Astrocyte (in vitro differentiated cells and primary cell): ENCODE measurements around the gene NAALADL2. TPM values are rescaled to one million over a fixed set of nuclear protein-coding genes. Genes with fewer than 3 reads are reported as not detected.

Experiments
- DNase-seq: peaks from one replicate; pipeline ENCODE4 v3.0.0-alpha.2; 2010; ENCODE audit warnings: low read depth
- FAIRE-seq: peaks from 2 replicates; lab custom pipeline; 2011; peaks lifted over from hg19 to GRCh38; lab: Jason Lieb, UNC
- H2AFZ ChIP-seq: 2 replicates; pipeline ENCODE4 v1.6.0; 2012; ENCODE audit warnings: low read depth, low read length, inconsistent platforms
- H3K27ac ChIP-seq: 2 replicates; pipeline ENCODE4 v1.5.1; 2011; ENCODE audit warnings: low read depth, low read length, inconsistent platforms
- H3K27me3 ChIP-seq: 2 replicates; pipeline ENCODE4 v1.6.0; 2011; ENCODE audit warnings: low read length, inconsistent platforms; ENCODE audit not compliant: insufficient read depth
- H3K36me3 ChIP-seq: 2 replicates; pipeline ENCODE4 v1.5.1; 2011; ENCODE audit warnings: low read length, inconsistent platforms; ENCODE audit not compliant: insufficient read depth
- H3K4me1 ChIP-seq: 2 replicates; pipeline ENCODE4 v1.5.1; 2011; ENCODE audit warnings: low read length, inconsistent platforms; ENCODE audit not compliant: insufficient read depth
- H3K4me2 ChIP-seq: 2 replicates; pipeline ENCODE4 v1.6.0; 2012; ENCODE audit warnings: low read length, inconsistent platforms
- H3K4me3 ChIP-seq: 2 replicates; pipeline ENCODE4 v1.5.1; 2011; ENCODE audit warnings: low read depth, mild to moderate bottlenecking, low read length, inconsistent platforms; ENCODE audit not compliant: insufficient read depth
- H3K79me2 ChIP-seq: 2 replicates; pipeline ENCODE4 v1.6.0; 2012; ENCODE audit warnings: mild to moderate bottlenecking, low read length, inconsistent platforms; ENCODE audit not compliant: insufficient read depth
- H3K9ac ChIP-seq: 2 replicates; pipeline ENCODE4 v1.6.0; 2012; ENCODE audit warnings: mild to moderate bottlenecking, low read length, inconsistent platforms
- H3K9me3 ChIP-seq: 2 replicates; pipeline ENCODE4 v1.5.1; 2012; ENCODE audit warnings: low read depth, mild to moderate bottlenecking, low read length, inconsistent platforms; ENCODE audit not compliant: insufficient read depth
- H4K20me1 ChIP-seq: 2 replicates; pipeline ENCODE4 v1.6.0; 2012; ENCODE audit warnings: low read length, inconsistent platforms; ENCODE audit not compliant: insufficient read depth
- H3K27ac Mint-ChIP-seq: one replicate; pipeline ENCODE4 v1.8.0; 2021; ENCODE audit warnings: mild to moderate bottlenecking, mixed read lengths; ENCODE audit not compliant: unreplicated experiment
- H3K27me3 Mint-ChIP-seq: one replicate; pipeline ENCODE4 v1.8.0; 2021; ENCODE audit warnings: low read depth, mixed read lengths; ENCODE audit not compliant: unreplicated experiment
- H3K36me3 Mint-ChIP-seq: one replicate; pipeline ENCODE4 v1.8.0; 2021; ENCODE audit warnings: low read depth, mixed read lengths; ENCODE audit not compliant: unreplicated experiment
- H3K4me1 Mint-ChIP-seq: one replicate; pipeline ENCODE4 v1.8.0; 2021; ENCODE audit warnings: low read depth, mixed read lengths; ENCODE audit not compliant: unreplicated experiment
- H3K4me3 Mint-ChIP-seq: one replicate; pipeline ENCODE4 v1.8.0; 2021; ENCODE audit warnings: mild to moderate bottlenecking, moderate library complexity, mixed read lengths; ENCODE audit not compliant: unreplicated experiment
- H3K9me3 Mint-ChIP-seq: one replicate; pipeline ENCODE4 v1.8.0; 2021; ENCODE audit warnings: mild to moderate bottlenecking, mixed read lengths; ENCODE audit not compliant: unreplicated experiment
- EZH2 ChIP-seq: IDR thresholded peaks from 2 replicates; pipeline ENCODE4 v1.6.1; 2012; ENCODE audit warnings: mild to moderate bottlenecking, low read length, inconsistent platforms; ENCODE audit not compliant: insufficient read depth
- total RNA-seq: library from RNA; stranded (reverse); gene quantifications from 2 replicates; pipeline ENCODE4 v1.2.1, GENCODE V29; 2021
- TF ChIP-seq, protein P1 (sequence below): IDR thresholded peaks from 2 replicates; pipeline ENCODE4 v1.5.1; 2011; ENCODE audit warnings: low read depth, mild to moderate bottlenecking, inconsistent platforms, low read length, moderate library complexity; ENCODE audit not compliant: insufficient read depth

Gene NAALADL2
- total RNA-seq, 1 donor from 2014 or later, result 2.7 TPM

DNA sequence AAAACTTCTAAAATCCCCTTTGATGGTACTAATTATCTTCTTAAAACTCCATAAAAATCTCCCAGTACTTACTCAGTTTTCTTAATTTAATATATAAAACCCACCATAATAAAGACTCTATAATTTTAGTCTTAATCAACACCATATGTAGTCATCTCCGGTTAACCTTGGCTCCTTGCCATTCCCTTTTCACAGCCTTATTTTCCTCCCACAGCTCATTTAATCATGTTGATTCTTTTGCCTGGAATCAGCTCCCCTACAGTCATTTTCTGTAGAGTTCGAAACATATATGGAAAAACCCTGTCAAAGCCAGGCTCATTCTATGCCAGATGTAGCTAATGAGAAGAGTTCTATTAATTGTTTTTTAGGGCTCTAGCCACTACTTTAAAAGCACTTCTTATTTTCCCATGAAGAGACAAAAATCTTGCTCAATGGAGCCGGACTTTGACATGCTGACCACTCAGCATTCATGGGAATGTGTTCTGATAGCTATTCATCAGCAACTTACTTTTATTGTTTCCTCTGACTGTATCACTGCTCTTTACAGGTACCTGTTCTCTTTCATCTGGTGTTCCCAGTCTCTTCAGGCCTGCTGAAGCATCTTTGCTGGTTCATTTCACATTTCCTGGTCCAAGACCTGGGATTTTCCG lies 573.4 kb downstream of the NAALADL2 start:
- Histone ChIP-seq H2AFZ (peak overlapping the region; percentile 1), H3K9ac (peak overlapping the region; percentile 78), H3K27ac (peak overlapping the region; percentile 92), H3K4me3 (peak overlapping the region; percentile 19), H3K4me1 (peaks cover 26% of the 10 kb centered on the region), H3K9me3 (no peaks in the 10 kb centered on the region), H3K4me2 (peak overlapping the region; percentile 74), H4K20me1 (no peaks in the 10 kb centered on the region), H3K27me3 (no peaks in the 10 kb centered on the region), H3K36me3 (no peaks in the 10 kb centered on the region), H3K79me2 (no peaks in the 10 kb centered on the region)
- no peaks in the 10 kb centered on the region for H3K36me3 Mint-ChIP-seq
- no peaks in the 10 kb centered on the region for H3K9me3 Mint-ChIP-seq
- H3K27me3 Mint-ChIP-seq, result no peaks in the 10 kb centered on the region
- FAIRE-seq (peak; percentile 50), DNase-seq (peak; percentile 75)
- peak overlapping the region; percentile 79 for H3K27ac Mint-ChIP-seq
- no peak overlapping the region for H3K4me3 Mint-ChIP-seq
- H3K4me1 Mint-ChIP-seq, result peaks cover 15% of the 10 kb centered on the region
- TF ChIP-seq, protein P1, sequence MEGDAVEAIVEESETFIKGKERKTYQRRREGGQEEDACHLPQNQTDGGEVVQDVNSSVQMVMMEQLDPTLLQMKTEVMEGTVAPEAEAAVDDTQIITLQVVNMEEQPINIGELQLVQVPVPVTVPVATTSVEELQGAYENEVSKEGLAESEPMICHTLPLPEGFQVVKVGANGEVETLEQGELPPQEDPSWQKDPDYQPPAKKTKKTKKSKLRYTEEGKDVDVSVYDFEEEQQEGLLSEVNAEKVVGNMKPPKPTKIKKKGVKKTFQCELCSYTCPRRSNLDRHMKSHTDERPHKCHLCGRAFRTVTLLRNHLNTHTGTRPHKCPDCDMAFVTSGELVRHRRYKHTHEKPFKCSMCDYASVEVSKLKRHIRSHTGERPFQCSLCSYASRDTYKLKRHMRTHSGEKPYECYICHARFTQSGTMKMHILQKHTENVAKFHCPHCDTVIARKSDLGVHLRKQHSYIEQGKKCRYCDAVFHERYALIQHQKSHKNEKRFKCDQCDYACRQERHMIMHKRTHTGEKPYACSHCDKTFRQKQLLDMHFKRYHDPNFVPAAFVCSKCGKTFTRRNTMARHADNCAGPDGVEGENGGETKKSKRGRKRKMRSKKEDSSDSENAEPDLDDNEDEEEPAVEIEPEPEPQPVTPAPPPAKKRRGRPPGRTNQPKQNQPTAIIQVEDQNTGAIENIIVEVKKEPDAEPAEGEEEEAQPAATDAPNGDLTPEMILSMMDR, result no peak
- no peak for TF ChIP-seq EZH2

DNA sequence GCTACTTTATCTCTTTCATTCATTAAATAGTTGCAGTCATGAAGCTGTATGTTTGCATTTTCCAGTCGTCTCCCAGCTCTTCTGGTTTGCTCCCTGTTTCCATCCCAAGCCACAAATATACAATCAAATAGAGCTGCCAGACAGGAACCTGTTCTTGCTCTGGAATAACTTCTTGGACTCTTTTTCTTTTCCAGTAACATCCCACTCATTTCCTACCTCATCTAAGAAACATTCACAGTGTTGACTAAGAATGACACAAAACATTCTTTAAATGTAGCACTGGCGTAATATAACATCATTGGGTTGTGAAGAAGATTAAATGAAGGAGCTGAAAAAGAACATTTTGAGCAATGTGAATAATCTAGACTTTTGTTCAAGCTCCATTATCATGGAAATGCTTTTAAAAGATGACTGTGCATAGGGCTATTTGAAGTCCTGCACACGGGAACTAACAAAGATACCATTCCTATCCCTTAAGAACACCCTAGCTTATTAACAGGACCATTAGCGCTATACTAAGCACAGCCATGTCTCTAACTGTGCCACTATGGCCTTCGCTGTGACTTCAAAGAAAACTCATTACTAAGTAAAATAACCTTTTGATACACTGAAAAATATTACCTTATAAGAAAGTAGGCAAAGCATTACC lies 574.0 kb downstream of the NAALADL2 start:
- no peaks in the 10 kb centered on the region for H3K9me3 Mint-ChIP-seq
- no peaks in the 10 kb centered on the region for H3K27me3 Mint-ChIP-seq
- Histone ChIP-seq H3K9me3 (no peaks in the 10 kb centered on the region), H3K36me3 (no peaks in the 10 kb centered on the region), H3K27ac (peak overlapping the region; percentile 92), H3K27me3 (no peaks in the 10 kb centered on the region), H3K9ac (peak overlapping the region; percentile 78), H4K20me1 (no peaks in the 10 kb centered on the region), H3K4me3 (peak overlapping the region; percentile 19), H3K4me2 (peak overlapping the region; percentile 74), H2AFZ (peak overlapping the region; percentile 15), H3K4me1 (peaks cover 26% of the 10 kb centered on the region), H3K79me2 (no peaks in the 10 kb centered on the region)
- FAIRE-seq (peak; percentile 56), DNase-seq (peak; percentile 96)
- H3K27ac Mint-ChIP-seq, result peak overlapping the region; percentile 79
- H3K4me1 Mint-ChIP-seq, result peaks cover 15% of the 10 kb centered on the region
- H3K36me3 Mint-ChIP-seq, result no peaks in the 10 kb centered on the region
- no peak overlapping the region for H3K4me3 Mint-ChIP-seq
- TF ChIP-seq EZH2, result no peak
- TF ChIP-seq, protein P1, result no peak

DNA sequence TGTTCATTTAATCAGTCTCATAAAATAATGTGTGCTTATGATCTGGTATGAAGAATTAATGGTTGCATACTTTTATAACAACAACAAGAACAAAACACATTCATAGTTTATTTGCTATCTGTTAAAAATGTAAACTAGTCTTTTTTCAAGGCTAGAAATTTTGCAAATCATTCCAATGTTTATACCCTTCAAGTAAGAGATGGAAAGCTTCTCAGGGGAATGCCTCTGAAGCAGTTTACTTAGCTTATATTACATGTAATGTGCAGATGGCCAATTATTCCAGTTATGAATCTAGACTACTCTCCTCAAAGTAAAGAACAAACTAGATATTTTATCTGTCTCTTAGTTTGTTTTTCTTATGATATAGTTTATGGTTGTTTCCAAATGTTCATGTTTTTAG lies 575.4 kb downstream of the NAALADL2 start:
- H3K27me3 ChIP-seq, result no peaks in the 10 kb centered on the region
- no peaks in the 10 kb centered on the region for H3K36me3 ChIP-seq
- Mint-ChIP-seq H3K4me3 (no peak overlapping the region), H3K4me1 (peaks cover 14% of the 10 kb centered on the region), H3K36me3 (no peaks in the 10 kb centered on the region), H3K27me3 (no peaks in the 10 kb centered on the region), H3K9me3 (peaks cover 2% of the 10 kb centered on the region), H3K27ac (no peak overlapping the region)
- H3K79me2 ChIP-seq, result no peaks in the 10 kb centered on the region
- TF ChIP-seq, protein P1, result no peak
- no peak for TF ChIP-seq EZH2
- H3K4me1 ChIP-seq, result peaks cover 26% of the 10 kb centered on the region
- H4K20me1 ChIP-seq, result no peaks in the 10 kb centered on the region
- DNase-seq (no peak), FAIRE-seq (peak; percentile 17)
- H2AFZ ChIP-seq, result no peak overlapping the region
- no peak overlapping the region for H3K4me2 ChIP-seq
- no peak overlapping the region for H3K27ac ChIP-seq
- no peak overlapping the region for H3K9ac ChIP-seq
- H3K4me3 ChIP-seq, result no peak overlapping the region
- no peaks in the 10 kb centered on the region for H3K9me3 ChIP-seq
